ENCODE results near the gene STX1A. TPM values are rescaled to one million over a fixed set of nuclear protein-coding genes. Genes with fewer than 3 reads are reported as not detected.

STX1A gene
- total RNA-seq, 2 experiments from 2014 or later: 5.3 to 5.7 TPM

DNA sequence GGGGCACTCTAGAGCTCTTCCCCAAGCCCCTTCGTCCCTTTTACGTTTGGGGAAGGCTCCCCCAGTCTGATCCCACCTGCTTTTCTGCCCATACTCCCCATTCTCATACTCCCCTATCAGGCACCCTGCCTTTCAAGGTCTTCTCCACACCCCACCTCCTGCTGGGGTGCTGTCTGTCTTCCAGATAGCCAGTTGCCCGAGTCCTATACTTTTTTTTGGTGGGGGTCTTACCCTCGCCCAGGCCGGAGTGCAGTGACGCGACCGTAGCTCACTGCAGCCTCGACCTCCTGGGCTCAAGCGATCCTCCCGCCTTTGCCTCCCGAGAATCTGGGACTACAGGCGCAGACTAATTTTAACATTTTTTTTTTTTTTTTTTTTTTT, 19.9 kb upstream of the STX1A start:
- Histone ChIP-seq H3K4me2 (ENCODE audit: low read length) (peak overlapping the region; percentile 63), H3K79me2 (ENCODE audit: insufficient read depth, low read depth, low read length) (peaks cover 4% of the 10 kb centered on the region; the same call in 1 of the 2 replicates), H3K9me2 (ENCODE audit: insufficient read depth, low read length) (no peaks in the 10 kb centered on the region), H3K27ac (ENCODE audit: low read depth, low read length, poor library complexity, severe bottlenecking) (peak overlapping the region; percentile 49), H3K36me3 (ENCODE audit: insufficient read depth, low read length) (peaks cover 20% of the 10 kb centered on the region), H3K4me1 (ENCODE audit: insufficient read depth, low read length, poor library complexity, severe bottlenecking) (peaks cover 49% of the 10 kb centered on the region), H4K20me1 (ENCODE audit: insufficient read depth, low read length) (peaks cover 5% of the 10 kb centered on the region; the same call in 1 of the 2 replicates), H2AFZ (ENCODE audit: low read length) (peak overlapping the region; percentile 78), H3K4me3 (ENCODE audit: low read depth, low read length, poor library complexity, severe bottlenecking) (peak overlapping the region; percentile 91), H3K9me3 (ENCODE audit: low read length) (no peaks in the 10 kb centered on the region)
- DNase-seq (ENCODE audit: low spot score): no peak
- TSS peak; percentile 77 for BruUV-seq (replicated peaks)
- TF ChIP-seq EZH2phosphoT487 (IDR thresholded peaks at IDR 0.05; ENCODE audit: borderline replicate concordance, low read depth, low read length) (no peak), CTCF (conservative IDR thresholded peaks at IDR 0.05; ENCODE audit: low read length) (no peak; the same call in 1 of the 2 replicates)
- intact Hi-C loops (cut with micrococcal nuclease; ENCODE audit: unreplicated experiment): loop anchor here (5.0 to 10.0 kb wide), 2 partner anchors 103 to 215 kb away; partner anchors contain the start of genes BAZ1B and METTL27
- CTCF ChIA-PET (ENCODE audit: unreplicated experiment): interaction anchor here (0.6 to 1.0 kb wide), 2 partner anchors 103 to 117 kb away, joined by 3 read pairs; partner anchors contain the start of gene METTL27
- POLR2A ChIA-PET: interaction anchor here (0.7 kb wide), 1 partner anchor 171 kb away, joined by 3 read pairs; no protein-coding TSS in a partner anchor

GRCh38 chr7:73738612-73739386, 19.3 kb upstream of the STX1A start, which contains the start of gene ABHD11:
Gene ABHD11, minus strand, starts transcription at chr7:73738802. Its CDS starts 32 bp downstream, at chr7:73738770.
- peaks cover 20% of the 10 kb centered on the region for H3K36me3 ChIP-seq (ENCODE audit: insufficient read depth, low read length)
- H3K4me3 ChIP-seq (ENCODE audit: low read depth, low read length, poor library complexity, severe bottlenecking): peak within 1 kb of the TSS; percentile 91
- no TSS peak for BruUV-seq (replicated peaks)
- TF ChIP-seq CTCF (conservative IDR thresholded peaks at IDR 0.05; ENCODE audit: low read length) (peak; percentile 41; the same call in 1 of the 2 replicates), EZH2phosphoT487 (IDR thresholded peaks at IDR 0.05; ENCODE audit: borderline replicate concordance, low read depth, low read length) (no peak)
- H3K4me1 ChIP-seq (ENCODE audit: insufficient read depth, low read length, poor library complexity, severe bottlenecking): peaks cover 49% of the 10 kb centered on the region
- H3K79me2 ChIP-seq (ENCODE audit: insufficient read depth, low read depth, low read length): peaks cover 4% of the 10 kb centered on the region; the same call in 1 of the 2 replicates
- H3K9me2 ChIP-seq (ENCODE audit: insufficient read depth, low read length): no peaks in the 10 kb centered on the region
- POLR2A ChIA-PET: interaction anchor here (0.6 to 1.2 kb wide), 7 partner anchors 34 to 838 kb away, joined by 3 to 4 read pairs (median 3); partner anchors contain the start of gene TBL2
- DNase-seq (ENCODE audit: low spot score): peak; percentile 93
- no peaks in the 10 kb centered on the region for H3K9me3 ChIP-seq (ENCODE audit: low read length)
- CTCF ChIA-PET (ENCODE audit: unreplicated experiment): interaction anchor here (0.5 to 1.2 kb wide), 9 partner anchors 10 to 478 kb away, joined by 3 to 13 read pairs (median 5); partner anchors contain the start of gene METTL27
- peak within 1 kb of the TSS; percentile 94 for H3K4me2 ChIP-seq (ENCODE audit: low read length)
- H2AFZ ChIP-seq (ENCODE audit: low read length): peak within 1 kb of the TSS; percentile 78
- H3K27ac ChIP-seq (ENCODE audit: low read depth, low read length, poor library complexity, severe bottlenecking): peak within 1 kb of the TSS; percentile 78
- intact Hi-C loops (cut with micrococcal nuclease; ENCODE audit: unreplicated experiment): loop anchor here (5.0 to 10.0 kb wide), 2 partner anchors 104 to 214 kb away; partner anchors contain the start of genes BAZ1B and METTL27
- peaks cover 5% of the 10 kb centered on the region; the same call in 1 of the 2 replicates for H4K20me1 ChIP-seq (ENCODE audit: insufficient read depth, low read length)

Data from OCI-LY7 (cell line).